GM12892 (cell line): ENCODE measurements around the gene TTC28.

Source experiments
- POLR2A ChIP-seq: IDR thresholded peaks from 2 replicates; pipeline ENCODE4 v1.6.1; 2011; ENCODE audit warnings: low read depth, low read length, control low read depth
- POLR2AphosphoS5 ChIP-seq: IDR thresholded peaks from 2 replicates; pipeline ENCODE4 v1.6.1; 2011; ENCODE audit warnings: low read depth, low read length, control low read depth
- TAF1 ChIP-seq: IDR thresholded peaks from 2 replicates; pipeline ENCODE4 v1.6.1; 2011; ENCODE audit warnings: low read depth, mild to moderate bottlenecking, control low read depth, low read length, borderline replicate concordance

- TF ChIP-seq POLR2AphosphoS5 (no peak), POLR2A (no peak), TAF1 (no peak)
Observed at GRCh38 chr22:27959335-27960090, 720.1 kb downstream of the TTC28 start.
